Measurements from ENCODE around the gene HIP1.
"Not testable (repeated sequence)": the region's sequence is repeated elsewhere in the genome, so short reads cannot be mapped to it uniquely, and the experiment has no call there.

DNA sequence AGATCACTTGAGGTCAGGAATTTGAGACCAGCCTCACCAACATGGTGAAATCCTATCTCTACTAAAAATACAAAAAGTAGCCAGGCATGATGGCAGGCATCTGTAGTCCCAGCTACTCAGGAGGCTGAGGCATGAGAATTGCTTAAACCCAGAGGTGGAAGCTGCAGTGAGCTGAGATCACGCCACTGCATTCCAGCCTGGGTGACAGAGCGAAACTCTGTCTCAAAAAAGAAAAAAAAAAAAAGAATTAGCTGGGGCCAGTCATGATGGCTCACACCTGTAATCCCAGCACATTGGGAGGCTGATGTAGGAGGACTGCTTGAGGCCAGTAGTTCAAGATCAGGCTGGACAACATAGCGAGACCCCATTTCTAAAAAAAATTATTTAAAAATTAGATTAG, 21.0 kb downstream of the HIP1 start:
- TF ChIP-seq, protein P1, sequence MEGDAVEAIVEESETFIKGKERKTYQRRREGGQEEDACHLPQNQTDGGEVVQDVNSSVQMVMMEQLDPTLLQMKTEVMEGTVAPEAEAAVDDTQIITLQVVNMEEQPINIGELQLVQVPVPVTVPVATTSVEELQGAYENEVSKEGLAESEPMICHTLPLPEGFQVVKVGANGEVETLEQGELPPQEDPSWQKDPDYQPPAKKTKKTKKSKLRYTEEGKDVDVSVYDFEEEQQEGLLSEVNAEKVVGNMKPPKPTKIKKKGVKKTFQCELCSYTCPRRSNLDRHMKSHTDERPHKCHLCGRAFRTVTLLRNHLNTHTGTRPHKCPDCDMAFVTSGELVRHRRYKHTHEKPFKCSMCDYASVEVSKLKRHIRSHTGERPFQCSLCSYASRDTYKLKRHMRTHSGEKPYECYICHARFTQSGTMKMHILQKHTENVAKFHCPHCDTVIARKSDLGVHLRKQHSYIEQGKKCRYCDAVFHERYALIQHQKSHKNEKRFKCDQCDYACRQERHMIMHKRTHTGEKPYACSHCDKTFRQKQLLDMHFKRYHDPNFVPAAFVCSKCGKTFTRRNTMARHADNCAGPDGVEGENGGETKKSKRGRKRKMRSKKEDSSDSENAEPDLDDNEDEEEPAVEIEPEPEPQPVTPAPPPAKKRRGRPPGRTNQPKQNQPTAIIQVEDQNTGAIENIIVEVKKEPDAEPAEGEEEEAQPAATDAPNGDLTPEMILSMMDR (IDR thresholded peaks at IDR 0.05): not testable (repeated sequence)
- not testable (repeated sequence) for TF ChIP-seq POLR2A (IDR thresholded peaks at IDR 0.05)

All from esophagus squamous epithelium (tissue), 4 donors.